Ovary (tissue), 9 donors: Measurements from ENCODE around the gene ITGB6. TPM values are rescaled to one million over a fixed set of nuclear protein-coding genes. Genes with fewer than 3 reads are reported as not detected.

Experiments
- DNase-seq, 5 donors: peaks; one replicate each; pipeline ENCODE4 v3.0.0-alpha.2; 2019 to 2020
- H3K27ac ChIP-seq, 2 donors: fragments of 200-600 bp; one replicate each; pipeline versions ENCODE4 v1.5.1 to v1.8.0; 2019 to 2022
- H3K27me3 ChIP-seq: fragments of 200-600 bp; one replicate; pipeline ENCODE4 v1.8.0; 2022
- H3K36me3 ChIP-seq: fragments of 200-600 bp; sonication (generic); one replicate; pipeline ENCODE4 v1.5.1; 2019
- H3K4me1 ChIP-seq: one replicate; pipeline ENCODE4 v1.8.1; 2013; ENCODE audit warnings: mild to moderate bottlenecking, moderate library complexity; ENCODE audit not compliant: insufficient read depth
- H3K4me3 ChIP-seq: fragments of 200-600 bp; sonication (generic); one replicate; pipeline ENCODE4 v1.5.1; 2017
- H3K9me3 ChIP-seq, 2 donors: fragments of 200-600 bp in 1 of 2; sonication (generic) in 1 of 2; one replicate each; pipeline versions ENCODE4 v1.5.1 to v1.8.1; 2013 to 2019; ENCODE audit warnings: mild to moderate bottlenecking in 1 of 2, moderate library complexity in 1 of 2
- CTCF ChIP-seq, 3 donors: fragments of 450-650 bp in 2 of 3; fragments of 200-600 bp in 1 of 3; IDR thresholded peaks; one replicate each; pipeline versions ENCODE4 v1.5.1 to v1.8.0; 2016 to 2022; ENCODE audit warnings: antibody characterized with exemption in 3 of 3, mild to moderate bottlenecking in 1 of 3
- EP300 ChIP-seq: sonication (generic); formaldehyde crosslinking; IDR thresholded peaks from one replicate; pipeline ENCODE4 v1.6.1; 2017; ENCODE audit warnings: antibody characterized with exemption
- POLR2A ChIP-seq: fragments of 450-650 bp; IDR thresholded peaks from one replicate; pipeline ENCODE4 v1.6.1; 2017; ENCODE audit warnings: antibody characterized with exemption, mild to moderate bottlenecking, moderate library complexity
- WGBS, 3 donors: extraction: QIAGEN DNeasy Blood & Tissue Kit in 1 of 3; methylation state at CpG; one replicate each; pipeline versions ENCODE4 v1.1.5 to v1.1.7; 2013 to 2017; 5-methylcytosine and 5-hydroxymethylcytosine counted together
- intact Hi-C, 4 donors: fragments of 100-400 bp; cut with DNase I; formaldehyde crosslinking; loops; one replicate each; pipeline versions ENCODE4 v1.11.0 to v1.15.1; 2022 to 2023
- polyA plus RNA-seq, 2 donors: library from polyadenylated mRNA; stranded (reverse); fragments of 200-250 nt in 1 of 2; fragments of 350-450 nt in 1 of 2; fragmentation: Illumina TruSeq in 1 of 2; extraction: RNeasy Lipid Tissue Mini Kit (QIAGEN cat#74804) in 1 of 2; gene quantifications; one replicate each; pipeline ENCODE4 v1.2.3, GENCODE V29; 2013 to 2014
- total RNA-seq, 7 donors: library from RNA; depleted of rRNA in 2 of 7; stranded (reverse); fragments of >200 nt in 2 of 7; fragmentation: NEBNext Ultra II Directional in 3 of 7; extraction: Animal tissue kit (Norgen Biotek cat#: 25700) in 3 of 7; gene quantifications; one replicate each; pipeline versions ENCODE4 v1.1.0 to v1.2.4, GENCODE V29; 2016 to 2023
- donor health status: DM: no; HTN: no; CAD: no; lungs with moderate emphysema.
- donor health status: DM: no; HTN: no; CAD: no.
- donor health status: Bipolar disorder and iron deficiency.
- donor health status: DM: yes; HTN: yes; CAD: no.
- donor health status: DM: no; HTN: no; CAD: no.
- donor health status: DM: yes; HTN: yes; CAD: no.

Gene ITGB6
- total and polyA plus RNA-seq, 9 donors, result 0.17 to 3.6 (median 0.36) TPM; not detected in 5

- WGBS, 3 donors, result 93 to 96% (median 94%) methylated on average over 3 of the region's 3 CpGs
- Histone ChIP-seq H3K4me3 (no peak overlapping the region), H3K27me3 (no peaks in the 10 kb centered on the region), H3K4me1 (no peaks in the 10 kb centered on the region), H3K27ac (no peak overlapping the region), H3K9me3 (no peaks in the 10 kb centered on the region), H3K36me3 (no peaks in the 10 kb centered on the region)
- TF ChIP-seq POLR2A, result no peak
- TF ChIP-seq CTCF (IDR thresholded peaks at IDR 0.05), result no peak
- TF ChIP-seq EP300, result no peak
- no peak for DNase-seq
- intact Hi-C loops, result no loop called here
Observed at GRCh38 chr2:160132761-160133160, 67.3 kb downstream of the ITGB6 start.

GRCh38 chr2:160126756-160127155, 73.3 kb downstream of the ITGB6 start:
- Histone ChIP-seq H3K27me3 (no peaks in the 10 kb centered on the region), H3K36me3 (no peaks in the 10 kb centered on the region), H3K4me1 (no peaks in the 10 kb centered on the region), H3K27ac (no peak overlapping the region), H3K9me3 (no peaks in the 10 kb centered on the region), H3K4me3 (no peak overlapping the region)
- TF ChIP-seq EP300 (no peak), CTCF (IDR thresholded peaks at IDR 0.05) (no peak), POLR2A (no peak)
- no peak for DNase-seq
- intact Hi-C loops, result no loop called here
- WGBS, 3 donors, result 73 to 82% (median 74%) methylated on average over 2 of the region's 2 CpGs

- Histone ChIP-seq H3K4me3 (no peak overlapping the region), H3K27me3 (no peaks in the 10 kb centered on the region), H3K4me1 (no peaks in the 10 kb centered on the region), H3K36me3 (no peaks in the 10 kb centered on the region), H3K27ac (no peak overlapping the region), H3K9me3 (no peaks in the 10 kb centered on the region)
- DNase-seq, result no peak
- intact Hi-C loops, result no loop called here
- 89 to 93% (median 92%) methylated on average over 12 of the region's 12 CpGs for WGBS, 3 donors
- TF ChIP-seq POLR2A (no peak), EP300 (no peak)
Observed at GRCh38 chr2:160126315-160126714, 73.8 kb downstream of the ITGB6 start.

- WGBS, 3 donors, result 85 to 89% (median 88%) methylated on average over 6 of the region's 6 CpGs
- no peaks in the 10 kb centered on the region for H3K9me3 ChIP-seq
- H3K27me3 ChIP-seq, result no peaks in the 10 kb centered on the region
- TF ChIP-seq POLR2A (no peak), CTCF (IDR thresholded peaks at IDR 0.05) (no peak), EP300 (no peak)
- H3K4me3 ChIP-seq, result no peak overlapping the region
- H3K36me3 ChIP-seq, result no peaks in the 10 kb centered on the region
- no peak overlapping the region for H3K27ac ChIP-seq
- no peaks in the 10 kb centered on the region for H3K4me1 ChIP-seq
- DNase-seq, result no peak
- intact Hi-C loops, result no loop called here
Observed at GRCh38 chr2:160125828-160126227, 74.2 kb downstream of the ITGB6 start.

GRCh38 chr2:160125366-160125765, 74.7 kb downstream of the ITGB6 start:
- no peak overlapping the region for H3K4me3 ChIP-seq
- H3K27me3 ChIP-seq, result no peaks in the 10 kb centered on the region
- no peaks in the 10 kb centered on the region for H3K4me1 ChIP-seq
- 96 to 97% (median 97%) methylated on average over 2 of the region's 2 CpGs for WGBS, 3 donors
- no peaks in the 10 kb centered on the region for H3K36me3 ChIP-seq
- intact Hi-C loops, result no loop called here
- H3K27ac ChIP-seq, result no peak overlapping the region
- H3K9me3 ChIP-seq, result no peaks in the 10 kb centered on the region
- DNase-seq, result no peak
- TF ChIP-seq CTCF (IDR thresholded peaks at IDR 0.05) (no peak), EP300 (no peak), POLR2A (no peak)
